Right ventricle myocardium superior (tissue), 1 donor: Measurements from ENCODE around the gene GOLIM4. TPM values are rescaled to one million over a fixed set of nuclear protein-coding genes. Genes with fewer than 3 reads are reported as not detected.

Source experiments
- ATAC-seq: fragments of 200-7000 bp; cut with Tn5 transposase; one replicate; pipeline ENCODE4 v1.9.1; 2020; ENCODE audit warnings: mild to moderate bottlenecking; ENCODE audit not compliant: poor library complexity
- DNase-seq: peaks from one replicate; pipeline ENCODE4 v3.0.0-alpha.2; 2020
- intact Hi-C: fragments of 100-400 bp; cut with DNase I; formaldehyde crosslinking; loops from one replicate; pipeline ENCODE4 v1.11.2; 2022
- total RNA-seq: library from RNA; stranded (reverse); fragmentation: NEBNext Ultra II Directional; extraction: Animal tissue kit (Norgen Biotek cat#: 25700); gene quantifications from one replicate; pipeline ENCODE4 v1.2.1, GENCODE V29; 2021
- donor health status: DM: no; HTN: yes; CAD: no; lungs with severe emphysema.

Gene GOLIM4
- total RNA-seq, 1 donor from 2014 or later, result 52.6 TPM

GRCh38 chr3:168083906-168084305 is 11.8 kb downstream of the GOLIM4 start:
- DNase-seq (no peak), ATAC-seq (no peak)
- intact Hi-C loops, result no loop called here

DNA sequence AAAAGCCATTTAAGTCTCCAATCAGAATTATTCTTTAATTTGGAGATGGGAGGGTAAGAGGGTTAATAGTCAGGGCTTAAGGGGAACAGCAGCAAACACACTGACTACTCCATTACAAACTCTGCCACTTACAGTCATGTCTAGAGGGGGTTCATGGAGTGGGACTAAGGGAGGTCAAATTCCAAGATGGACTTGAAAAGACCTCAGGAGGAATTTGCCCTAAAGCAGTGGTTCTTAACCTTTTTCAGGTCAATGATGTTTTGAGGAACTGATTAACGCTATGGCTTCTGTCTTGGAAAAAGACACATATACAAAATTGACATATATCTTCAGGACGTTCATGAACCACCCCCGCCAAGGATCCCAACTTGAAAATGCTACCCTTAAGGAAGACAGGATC is 13.9 kb downstream of the GOLIM4 start:
- intact Hi-C loops, result no loop called here
- ATAC-seq (no peak), DNase-seq (no peak)

DNA sequence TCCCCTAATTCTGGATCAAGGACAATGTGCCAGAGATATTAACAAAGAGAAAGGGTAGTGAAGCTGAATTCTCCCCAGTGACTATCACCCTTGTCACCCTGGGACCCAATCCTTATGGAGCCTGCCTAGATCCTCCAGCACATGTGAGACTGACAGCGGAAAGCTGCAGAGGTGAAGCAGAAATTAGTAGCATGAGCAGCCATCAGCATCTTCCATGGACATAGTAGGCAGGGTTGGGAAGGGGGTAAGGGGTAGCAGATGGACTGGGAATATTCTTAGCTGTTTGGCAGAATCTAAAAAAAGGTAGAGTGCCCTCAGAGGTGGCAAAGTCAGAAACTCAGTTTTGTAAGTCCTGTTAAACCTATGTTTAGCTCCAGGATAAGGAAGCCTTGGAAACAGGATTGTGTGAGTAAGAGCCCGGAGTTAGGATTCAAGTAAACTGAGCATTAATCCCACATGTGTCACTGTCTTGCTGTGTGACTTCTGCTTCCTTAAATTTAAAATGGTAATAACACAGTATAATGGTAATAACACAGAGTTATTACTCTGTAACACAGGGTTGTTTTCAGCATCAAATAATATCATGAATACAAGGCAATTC is 14.5 kb downstream of the GOLIM4 start:
- intact Hi-C loops, result no loop called here
- peak; percentile 55 for ATAC-seq
- no peak for DNase-seq

- peak; percentile 12 for ATAC-seq
- intact Hi-C loops, result no loop called here
- DNase-seq, result no peak
Observed at GRCh38 chr3:168080499-168081170, 15.1 kb downstream of the GOLIM4 start.

DNA sequence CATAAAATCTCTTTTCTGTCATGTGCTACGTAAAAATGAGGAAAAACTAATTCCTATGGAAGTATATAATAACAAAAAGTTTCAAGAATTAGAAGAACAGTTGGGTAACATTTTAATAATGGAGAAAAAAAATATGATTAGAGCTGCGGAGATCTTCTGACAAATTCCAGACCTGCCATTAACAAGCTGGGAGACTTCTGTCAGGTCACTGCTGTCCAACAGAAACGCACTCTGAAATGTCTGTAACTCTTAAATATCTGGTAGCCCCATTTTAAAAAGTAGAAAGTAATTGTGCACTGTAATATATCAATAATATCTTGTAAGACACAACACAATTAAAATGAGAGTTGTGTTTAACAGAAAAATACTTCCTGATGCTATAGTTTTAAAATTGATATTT is 15.7 kb downstream of the GOLIM4 start:
- DNase-seq (no peak), ATAC-seq (no peak)
- intact Hi-C loops, result no loop called here

DNA sequence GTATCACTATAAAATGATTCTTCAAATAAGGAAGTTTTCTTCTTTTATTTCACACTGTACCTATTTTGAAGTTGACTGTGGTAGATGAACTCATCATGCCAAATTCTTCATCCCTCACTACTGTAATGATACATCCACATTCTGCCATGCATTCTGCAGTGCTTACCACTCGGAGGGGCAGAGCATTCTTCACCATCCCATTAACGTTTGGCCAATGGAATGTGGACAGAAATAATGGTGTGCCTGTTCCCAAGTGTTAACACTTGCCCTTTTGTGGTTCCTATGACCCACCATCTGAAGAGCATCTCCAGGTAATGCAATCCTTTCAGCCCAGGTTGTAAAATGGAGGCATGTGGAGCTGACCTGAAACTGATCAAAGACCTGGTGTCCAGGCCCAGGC is 18.6 kb downstream of the GOLIM4 start:
- intact Hi-C loops, result no loop called here
- ATAC-seq (no peak), DNase-seq (no peak)

GRCh38 chr3:168073842-168074605 is 21.7 kb downstream of the GOLIM4 start:
- DNase-seq, result no peak
- ATAC-seq, result peak; percentile 43
- intact Hi-C loops, result no loop called here

DNA sequence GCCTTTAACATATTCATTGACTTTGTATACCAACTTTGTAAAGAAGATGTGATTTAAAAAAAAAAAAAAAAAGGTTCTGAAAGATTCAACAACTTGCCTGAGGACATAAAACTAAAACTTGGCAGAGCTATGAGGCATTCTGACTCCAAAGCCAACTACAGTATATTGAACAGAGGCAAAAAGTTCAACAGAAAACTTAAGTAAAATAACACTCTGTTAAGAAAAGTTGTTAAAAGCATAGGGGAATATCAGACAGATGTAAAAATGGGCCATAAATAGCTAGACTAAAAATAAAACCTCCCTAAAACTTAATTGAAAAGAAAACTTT is 23.4 kb downstream of the GOLIM4 start:
- intact Hi-C loops, result no loop called here
- no peak for ATAC-seq
- no peak for DNase-seq

GRCh38 chr3:168071591-168072322 is 24.0 kb downstream of the GOLIM4 start:
- ATAC-seq (no peak), DNase-seq (no peak)
- intact Hi-C loops, result no loop called here

- DNase-seq (no peak), ATAC-seq (no peak)
- intact Hi-C loops, result no loop called here
Observed at GRCh38 chr3:168070919-168071318, 24.8 kb downstream of the GOLIM4 start.

DNA sequence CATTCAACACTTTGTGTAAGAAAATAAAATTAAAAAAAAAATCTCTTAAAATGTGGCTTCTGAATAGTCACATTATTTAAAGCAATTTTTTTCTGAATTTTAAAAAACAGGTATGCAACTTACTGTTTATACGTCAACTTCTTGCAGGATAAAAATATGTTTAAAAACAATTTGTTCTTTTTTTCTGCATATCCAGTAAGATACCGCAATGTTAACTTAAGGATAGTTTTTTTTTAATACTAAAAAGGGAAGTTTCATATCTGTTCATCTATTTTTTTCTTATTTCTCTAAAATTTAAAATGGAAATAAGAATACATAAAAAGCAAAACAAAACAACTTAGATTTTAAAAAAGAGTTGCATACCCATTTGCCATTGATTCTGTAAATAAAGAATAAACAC is 27.4 kb downstream of the GOLIM4 start:
- intact Hi-C loops, result no loop called here
- ATAC-seq, result no peak
- no peak for DNase-seq

- intact Hi-C loops, result no loop called here
- ATAC-seq (no peak), DNase-seq (no peak)
Observed at GRCh38 chr3:168066882-168067281, 28.8 kb downstream of the GOLIM4 start.

GRCh38 chr3:168065569-168065968 is 30.2 kb downstream of the GOLIM4 start:
- intact Hi-C loops, result no loop called here
- ATAC-seq, result no peak
- no peak for DNase-seq

- ATAC-seq (no peak), DNase-seq (no peak)
- intact Hi-C loops, result no loop called here
Observed at GRCh38 chr3:168063122-168063521, 32.6 kb downstream of the GOLIM4 start.

- ATAC-seq, result no peak
- no peak for DNase-seq
- intact Hi-C loops, result no loop called here
Observed at GRCh38 chr3:168062679-168063078, 33.0 kb downstream of the GOLIM4 start.

GRCh38 chr3:168061332-168061996 is 34.3 kb downstream of the GOLIM4 start:
- intact Hi-C loops, result no loop called here
- ATAC-seq, result no peak
- DNase-seq, result no peak

DNA sequence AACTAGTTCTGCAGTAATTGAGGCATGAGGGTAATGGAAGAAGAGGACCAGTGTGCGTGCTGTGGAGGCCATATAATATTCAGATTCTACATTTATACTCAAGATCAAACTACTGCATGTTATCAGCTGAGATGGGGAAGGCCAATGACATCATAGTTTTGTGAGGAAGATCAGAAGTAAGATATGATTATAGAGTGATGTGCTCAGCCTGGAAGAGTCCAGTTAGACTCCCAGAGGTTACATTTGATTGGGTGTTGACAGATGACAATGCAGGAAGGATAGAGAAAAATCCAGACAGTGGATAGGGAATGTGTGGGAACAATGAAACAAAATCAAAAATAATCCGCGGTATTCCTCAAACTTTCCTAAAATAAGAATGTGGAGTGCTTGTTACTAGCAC is 35.4 kb downstream of the GOLIM4 start:
- ATAC-seq (no peak), DNase-seq (no peak)
- intact Hi-C loops, result no loop called here

DNA sequence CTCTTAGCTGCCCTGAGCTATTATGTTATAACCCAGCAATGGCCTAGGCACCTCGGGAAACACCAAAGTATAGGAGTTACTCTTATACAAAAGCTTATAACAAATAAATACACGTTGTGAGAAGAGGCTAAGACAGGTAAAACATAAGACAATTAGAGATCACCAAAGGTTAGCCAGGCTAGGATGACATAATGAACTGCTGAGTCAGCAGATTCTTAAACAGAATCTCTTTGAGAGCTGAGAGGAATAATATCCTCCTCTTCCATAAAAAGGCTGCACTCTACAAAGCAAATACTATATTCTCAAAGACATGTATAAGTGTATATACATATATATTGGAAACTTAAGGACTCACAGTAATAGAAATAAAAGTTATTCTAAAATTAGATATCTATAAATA is 37.2 kb downstream of the GOLIM4 start:
- DNase-seq (no peak), ATAC-seq (no peak)
- intact Hi-C loops, result no loop called here
